Measurements from ENCODE around the gene FBXO45.

- no peak for TF ChIP-seq SUZ12 (IDR thresholded peaks at IDR 0.05; ENCODE audit: extremely low read depth, insufficient read depth, insufficient read length)
- TF ChIP-seq YY1 (IDR thresholded peaks at IDR 0.05; ENCODE audit: insufficient read depth, insufficient read length): no peak
- no peak for TF ChIP-seq ZNF274 (IDR thresholded peaks at IDR 0.05; ENCODE audit: low read depth, low read length)
These were observed 43.3 kb upstream of the FBXO45 start for GRCh38 chr3:196525141-196525540.
